OCI-LY3 (cell line): Measurements from ENCODE around the gene DENND1A.

Source experiments
- H2AFZ ChIP-seq: fragments of 200-600, 300-600 bp; shearing (Covaris generic); 2 replicates; pipeline ENCODE4 v1.6.0; 2014; ENCODE audit warnings: antibody characterized with exemption, low read depth, low read length
- H3K27ac ChIP-seq: fragments of 200-600, 300-600 bp; sonication (generic); 2 replicates; pipeline ENCODE4 v1.5.1; 2014; ENCODE audit warnings: mild to moderate bottlenecking, low read length, moderate library complexity, mixed read lengths
- H3K27me3 ChIP-seq: fragments of 200-600, 300-600 bp; sonication (generic); 2 replicates; pipeline ENCODE4 v1.6.1; 2014; ENCODE audit warnings: low read depth, low read length, mixed read lengths
- H3K36me3 ChIP-seq: fragments of 200-600, 300-600 bp; sonication (generic); replicated peaks from 2 replicates; pipeline ENCODE3; 2014; ENCODE audit warnings: low read depth, low read length, mixed read lengths
- H3K4me1 ChIP-seq: fragments of 300-600, 200-600 bp; sonication (generic); 2 replicates; pipeline ENCODE4 v1.6.1; 2014; ENCODE audit warnings: low read length, mixed read lengths
- H3K4me2 ChIP-seq: fragments of 200-600, 300-600 bp; sonication (generic); 2 replicates; pipeline ENCODE4 v1.6.1; 2014; ENCODE audit warnings: low read length, mixed read lengths
- H3K4me3 ChIP-seq: fragments of 300-600, 200-600 bp; sonication (generic); 2 replicates; pipeline ENCODE4 v1.5.1; 2014; ENCODE audit warnings: antibody characterized with exemption, mild to moderate bottlenecking, low read length, moderate library complexity
- H3K79me2 ChIP-seq: fragments of 300-600, 200-600 bp; shearing (Covaris generic); 2 replicates; pipeline ENCODE4 v1.6.1; 2014; ENCODE audit warnings: mild to moderate bottlenecking, low read length, mixed read lengths
- H3K9ac ChIP-seq: fragments of 300-600, 200-600 bp; shearing (Covaris generic); 2 replicates; pipeline ENCODE4 v1.6.0; 2014; ENCODE audit warnings: mild to moderate bottlenecking, low read length, moderate library complexity
- H3K9me3 ChIP-seq: fragments of 200-600, 300-600 bp; shearing (Covaris generic); 2 replicates; pipeline ENCODE4 v1.6.1; 2014; ENCODE audit warnings: low read length, mixed read lengths; ENCODE audit not compliant: insufficient read depth
- H4K20me1 ChIP-seq: fragments of 200-600, 300-600 bp; sonication (generic); 2 replicates; pipeline ENCODE4 v1.6.1; 2016; ENCODE audit warnings: low read length, mixed read lengths; ENCODE audit not compliant: insufficient read depth
- EZH2phosphoT487 ChIP-seq: fragments of 200-600 bp; shearing (Covaris generic); IDR thresholded peaks from 2 replicates; pipeline ENCODE4 v1.6.1; 2018; ENCODE audit warnings: antibody characterized with exemption, mixed run types, low read depth
- TF ChIP-seq, protein P1 (sequence below): fragments of 200-600, 300-600 bp; sonication (generic); IDR thresholded peaks from 2 replicates; pipeline ENCODE4 v1.5.1; 2014; ENCODE audit warnings: antibody characterized with exemption, low read length, low read depth

DENND1A gene

DNA sequence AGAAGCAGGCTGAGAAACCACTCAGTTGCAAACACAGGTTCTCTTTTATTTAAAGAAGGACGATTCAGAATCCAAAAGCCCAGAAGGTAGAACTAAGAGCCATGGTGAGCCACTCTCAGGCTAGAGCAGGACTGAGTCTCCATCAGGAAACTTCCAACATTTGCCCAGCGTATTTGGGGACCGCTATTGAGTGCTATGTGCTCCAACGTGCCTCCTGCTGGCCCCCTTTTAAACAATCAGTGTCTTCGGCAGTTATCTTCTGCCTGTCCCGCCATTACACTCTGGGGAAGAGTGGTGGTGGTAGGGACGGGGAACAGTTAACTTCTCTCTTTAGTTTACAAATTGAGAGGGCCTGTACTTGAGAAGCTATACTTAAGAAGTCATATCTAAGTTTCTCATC is 78.1 kb downstream of the DENND1A start:
- no peak overlapping the region for H3K9ac ChIP-seq
- peaks cover 39% of the 10 kb centered on the region for H3K36me3 ChIP-seq
- H3K4me2 ChIP-seq: no peak overlapping the region
- no peak overlapping the region for H3K4me3 ChIP-seq
- no peak overlapping the region for H2AFZ ChIP-seq
- peaks cover 7% of the 10 kb centered on the region; the same call in 1 of the 2 replicates for H3K9me3 ChIP-seq
- H3K27me3 ChIP-seq: no peaks in the 10 kb centered on the region
- TF ChIP-seq EZH2phosphoT487: no peak
- TF ChIP-seq, protein P1, sequence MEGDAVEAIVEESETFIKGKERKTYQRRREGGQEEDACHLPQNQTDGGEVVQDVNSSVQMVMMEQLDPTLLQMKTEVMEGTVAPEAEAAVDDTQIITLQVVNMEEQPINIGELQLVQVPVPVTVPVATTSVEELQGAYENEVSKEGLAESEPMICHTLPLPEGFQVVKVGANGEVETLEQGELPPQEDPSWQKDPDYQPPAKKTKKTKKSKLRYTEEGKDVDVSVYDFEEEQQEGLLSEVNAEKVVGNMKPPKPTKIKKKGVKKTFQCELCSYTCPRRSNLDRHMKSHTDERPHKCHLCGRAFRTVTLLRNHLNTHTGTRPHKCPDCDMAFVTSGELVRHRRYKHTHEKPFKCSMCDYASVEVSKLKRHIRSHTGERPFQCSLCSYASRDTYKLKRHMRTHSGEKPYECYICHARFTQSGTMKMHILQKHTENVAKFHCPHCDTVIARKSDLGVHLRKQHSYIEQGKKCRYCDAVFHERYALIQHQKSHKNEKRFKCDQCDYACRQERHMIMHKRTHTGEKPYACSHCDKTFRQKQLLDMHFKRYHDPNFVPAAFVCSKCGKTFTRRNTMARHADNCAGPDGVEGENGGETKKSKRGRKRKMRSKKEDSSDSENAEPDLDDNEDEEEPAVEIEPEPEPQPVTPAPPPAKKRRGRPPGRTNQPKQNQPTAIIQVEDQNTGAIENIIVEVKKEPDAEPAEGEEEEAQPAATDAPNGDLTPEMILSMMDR: no peak
- peaks cover 62% of the 10 kb centered on the region for H4K20me1 ChIP-seq
- peaks cover 54% of the 10 kb centered on the region for H3K79me2 ChIP-seq
- H3K4me1 ChIP-seq: no peaks in the 10 kb centered on the region
- no peak overlapping the region for H3K27ac ChIP-seq

DNA sequence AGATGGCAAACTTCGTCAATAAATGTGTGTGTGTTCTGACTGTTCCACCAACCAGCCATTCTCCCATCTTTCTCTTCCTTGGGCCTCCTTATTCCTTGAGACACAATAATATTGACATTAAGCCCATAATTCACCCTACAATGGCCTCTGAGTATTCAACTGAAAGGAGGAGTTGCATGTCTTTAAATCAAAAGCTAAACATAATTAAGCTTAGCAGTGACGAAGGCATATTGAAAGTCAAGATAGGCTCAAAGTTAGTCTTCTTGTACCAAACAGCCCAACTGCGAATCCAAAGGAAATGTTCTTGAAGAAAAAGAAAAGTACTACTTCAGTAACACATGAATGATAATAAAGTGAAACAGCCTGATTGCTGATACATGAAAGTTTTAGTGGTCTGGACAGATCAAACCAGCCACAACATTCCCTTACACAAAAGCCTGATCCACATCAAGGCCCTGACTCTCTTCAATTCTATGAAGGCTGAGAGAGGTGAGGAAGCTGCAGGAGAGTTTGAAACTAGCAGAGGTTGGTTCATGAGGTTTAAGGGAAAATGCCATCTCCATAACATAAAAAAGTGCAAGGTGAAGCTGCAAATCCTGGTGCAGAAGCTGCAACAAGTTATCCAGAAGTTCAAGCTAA is 81.4 kb downstream of the DENND1A start:
- Histone ChIP-seq H3K9ac (no peak overlapping the region), H3K27ac (no peak overlapping the region), H3K4me3 (no peak overlapping the region), H4K20me1 (peaks cover 40% of the 10 kb centered on the region), H3K36me3 (peaks cover 49% of the 10 kb centered on the region), H3K4me2 (no peak overlapping the region), H2AFZ (no peak overlapping the region), H3K9me3 (peaks cover 15% of the 10 kb centered on the region; the same call in 1 of the 2 replicates), H3K4me1 (no peaks in the 10 kb centered on the region), H3K79me2 (peaks cover 39% of the 10 kb centered on the region), H3K27me3 (no peaks in the 10 kb centered on the region)
- no peak for TF ChIP-seq EZH2phosphoT487
- TF ChIP-seq, protein P1: no peak

DNA sequence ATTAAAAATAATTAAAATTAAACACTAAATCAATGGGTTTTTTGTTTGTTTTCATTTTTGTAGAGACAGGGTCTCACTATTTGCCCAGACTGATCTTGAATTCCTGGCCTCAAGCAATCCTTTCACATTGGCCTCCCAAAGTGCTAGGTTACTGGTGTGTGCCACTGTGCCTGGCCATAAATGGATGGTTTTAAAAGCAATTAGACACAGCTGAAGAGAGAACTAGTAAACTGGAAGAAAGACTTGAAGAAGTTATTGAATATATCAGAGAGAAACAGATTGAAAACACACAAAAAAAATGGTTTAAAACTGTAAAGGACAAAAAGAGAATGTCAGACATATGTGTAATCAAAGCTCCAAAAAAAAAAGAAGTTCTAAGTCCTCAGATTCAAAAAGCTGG is 83.0 kb downstream of the DENND1A start:
- no peaks in the 10 kb centered on the region for H3K27me3 ChIP-seq
- no peak overlapping the region for H3K9ac ChIP-seq
- peaks cover 36% of the 10 kb centered on the region for H4K20me1 ChIP-seq
- H3K27ac ChIP-seq: no peak overlapping the region
- H3K9me3 ChIP-seq: peaks cover 16% of the 10 kb centered on the region; the same call in 1 of the 2 replicates
- no peak overlapping the region for H3K4me2 ChIP-seq
- H3K4me3 ChIP-seq: no peak overlapping the region
- peaks cover 45% of the 10 kb centered on the region for H3K79me2 ChIP-seq
- peaks cover 55% of the 10 kb centered on the region for H3K36me3 ChIP-seq
- no peak overlapping the region for H2AFZ ChIP-seq
- no peaks in the 10 kb centered on the region for H3K4me1 ChIP-seq
- TF ChIP-seq EZH2phosphoT487: no peak
- TF ChIP-seq, protein P1: no peak

DNA sequence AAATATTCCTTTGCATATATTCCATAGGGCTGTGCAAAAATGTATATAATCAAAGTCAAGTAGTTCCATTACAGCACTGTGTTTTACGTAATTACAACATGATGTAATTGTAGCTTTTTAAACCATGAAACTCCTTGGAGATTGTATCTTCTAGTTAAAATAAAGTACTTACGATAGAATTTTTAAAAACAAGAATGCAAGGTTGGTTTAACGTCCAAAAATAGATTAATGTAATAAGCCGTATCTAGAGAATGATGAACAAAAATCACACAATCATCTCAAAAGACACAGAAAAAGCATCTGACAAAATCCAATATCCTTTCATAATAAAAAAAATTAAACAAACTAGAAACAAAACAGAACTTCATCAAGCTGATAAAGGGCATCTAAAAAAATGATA is 86.2 kb downstream of the DENND1A start:
- Histone ChIP-seq H3K4me3 (no peak overlapping the region), H3K79me2 (peaks cover 51% of the 10 kb centered on the region), H2AFZ (no peak overlapping the region), H3K27ac (no peak overlapping the region), H3K27me3 (no peaks in the 10 kb centered on the region), H3K4me2 (no peak overlapping the region), H3K36me3 (peaks cover 44% of the 10 kb centered on the region), H3K9ac (no peak overlapping the region), H3K9me3 (peaks cover 16% of the 10 kb centered on the region; the same call in 1 of the 2 replicates), H3K4me1 (no peaks in the 10 kb centered on the region), H4K20me1 (peaks cover 36% of the 10 kb centered on the region)
- TF ChIP-seq, protein P1: no peak
- TF ChIP-seq EZH2phosphoT487: no peak
